ENCODE data around the gene RPL18.
"Not testable (repeated sequence)": the region's sequence is repeated elsewhere in the genome, so short reads cannot be mapped to it uniquely, and the experiment has no call there.

RPL18 gene

DNA sequence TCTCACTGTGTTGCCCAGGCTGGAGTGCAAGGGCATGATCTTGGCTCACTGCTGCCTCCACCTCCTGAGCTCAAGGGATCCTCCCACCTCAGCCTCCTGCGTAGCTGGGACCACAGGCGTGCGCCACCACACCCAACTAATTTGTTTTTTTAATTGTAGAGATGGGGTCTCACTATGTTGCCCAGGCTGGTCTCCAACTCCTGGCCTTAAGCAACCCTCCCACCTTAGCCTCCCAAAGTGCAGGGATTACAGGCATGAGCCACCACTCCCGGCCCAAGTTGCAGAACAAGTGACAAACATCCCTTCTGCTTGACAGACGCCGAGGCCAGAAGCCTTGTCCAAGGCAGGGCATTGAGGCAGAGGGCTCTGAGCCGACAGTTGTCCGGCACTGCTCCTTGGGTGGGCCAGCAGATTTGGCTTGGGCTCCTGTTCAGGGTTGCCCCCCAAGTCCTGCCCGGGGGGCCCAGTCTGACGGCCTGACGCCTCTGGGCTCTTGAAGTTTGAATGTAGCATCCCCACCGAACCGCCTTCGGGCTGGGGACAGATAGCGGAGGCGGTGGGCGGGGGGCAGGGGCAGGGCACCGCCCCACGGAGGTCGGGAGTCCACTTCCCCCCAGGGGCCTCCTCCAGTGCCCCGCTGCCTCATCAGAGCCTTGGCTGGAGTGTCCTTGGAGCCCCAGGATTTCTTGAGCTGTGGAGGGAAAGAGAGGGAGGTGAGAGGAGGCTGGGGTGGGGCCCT, 18.1 kb downstream of the RPL18 start:
- Mint-ChIP-seq H3K4me3 (no peak overlapping the region), H3K36me3 (ENCODE audit: low read depth) (no peaks in the 10 kb centered on the region), H3K27ac (no peak overlapping the region), H3K27me3 (no peaks in the 10 kb centered on the region), H3K9me3 (no peaks in the 10 kb centered on the region), H3K4me1 (no peaks in the 10 kb centered on the region)
- ATAC-seq = no peak
- no peak for DNase-seq

DNA sequence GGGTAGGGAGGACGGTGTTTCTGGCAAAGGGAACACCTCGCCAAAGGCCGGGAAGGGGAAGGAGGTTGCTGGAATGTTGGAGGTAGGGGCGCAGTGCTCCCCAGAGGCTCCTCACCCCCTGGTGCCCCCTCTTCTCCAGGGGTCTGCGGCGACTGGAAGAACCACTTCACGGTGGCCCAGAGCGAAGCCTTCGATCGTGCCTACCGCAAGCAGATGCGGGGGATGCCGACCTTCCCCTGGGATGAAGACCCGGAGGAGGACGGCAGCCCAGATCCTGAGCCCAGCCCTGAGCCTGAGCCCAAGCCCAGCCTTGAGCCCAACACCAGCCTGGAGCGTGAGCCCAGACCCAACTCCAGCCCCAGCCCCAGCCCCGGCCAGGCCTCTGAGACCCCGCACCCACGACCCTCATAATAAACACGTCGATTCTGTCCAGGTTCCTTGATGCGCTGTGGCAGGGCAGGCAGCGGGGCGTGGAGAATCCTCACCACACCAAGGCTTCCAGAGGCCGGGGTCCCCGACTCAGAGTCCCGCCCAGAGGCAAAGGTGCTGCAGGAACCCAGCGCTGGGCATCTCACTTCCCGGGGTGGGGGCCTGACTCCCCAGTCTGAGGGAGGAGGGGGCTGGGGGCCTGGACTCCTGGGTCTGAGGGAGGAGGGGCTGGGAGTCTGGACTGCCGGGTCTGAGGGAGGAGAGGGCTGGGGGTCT, 19.8 kb downstream of the RPL18 start:
- no peak overlapping the region for H3K4me3 Mint-ChIP-seq
- no peak overlapping the region for H3K27ac Mint-ChIP-seq
- no peaks in the 10 kb centered on the region for H3K36me3 Mint-ChIP-seq (ENCODE audit: low read depth)
- no peaks in the 10 kb centered on the region for H3K27me3 Mint-ChIP-seq
- DNase-seq = no peak
- no peak for ATAC-seq
- H3K9me3 Mint-ChIP-seq = no peaks in the 10 kb centered on the region
- H3K4me1 Mint-ChIP-seq = no peaks in the 10 kb centered on the region

DNA sequence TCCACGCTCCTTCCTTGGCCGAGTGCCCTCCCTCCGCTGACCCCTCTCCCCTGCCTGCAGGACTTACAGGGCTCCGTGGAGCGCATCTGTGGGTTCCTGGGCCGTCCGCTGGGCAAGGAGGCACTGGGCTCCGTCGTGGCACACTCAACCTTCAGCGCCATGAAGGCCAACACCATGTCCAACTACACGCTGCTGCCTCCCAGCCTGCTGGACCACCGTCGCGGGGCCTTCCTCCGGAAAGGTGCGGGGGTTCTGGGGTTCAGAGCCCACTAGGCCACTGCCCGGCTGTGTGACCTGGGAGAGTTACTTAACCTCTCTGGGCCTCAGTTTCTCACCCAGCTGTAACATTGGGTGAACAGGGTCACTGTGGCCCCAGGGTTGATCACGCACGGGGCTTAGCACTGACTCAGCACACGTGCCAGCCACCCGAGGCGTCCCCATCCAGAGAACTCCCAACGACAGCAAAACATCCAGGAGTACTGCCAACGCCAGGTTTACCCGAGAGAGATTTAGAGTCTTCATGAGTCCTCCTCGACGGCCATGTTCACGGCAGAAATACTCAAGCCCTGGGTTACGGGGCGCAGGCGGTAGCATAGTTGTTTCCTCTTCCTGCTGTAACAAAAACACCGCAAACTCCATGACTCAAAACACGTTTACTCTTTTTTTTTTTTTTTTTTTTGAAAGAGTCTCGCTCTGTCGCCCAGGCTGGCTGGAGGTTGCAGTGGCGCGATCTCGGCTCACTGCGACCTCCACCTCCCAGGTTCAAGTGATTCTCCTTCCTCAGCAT, 22.1 kb downstream of the RPL18 start:
- H3K9me3 Mint-ChIP-seq = no peaks in the 10 kb centered on the region
- H3K4me3 Mint-ChIP-seq = peak overlapping the region; percentile 62
- H3K4me1 Mint-ChIP-seq = no peaks in the 10 kb centered on the region
- no peaks in the 10 kb centered on the region for H3K36me3 Mint-ChIP-seq (ENCODE audit: low read depth)
- DNase-seq (peak; percentile 22), ATAC-seq (peak; percentile 44)
- H3K27me3 Mint-ChIP-seq = no peaks in the 10 kb centered on the region
- H3K27ac Mint-ChIP-seq = peak overlapping the region; percentile 71

DNA sequence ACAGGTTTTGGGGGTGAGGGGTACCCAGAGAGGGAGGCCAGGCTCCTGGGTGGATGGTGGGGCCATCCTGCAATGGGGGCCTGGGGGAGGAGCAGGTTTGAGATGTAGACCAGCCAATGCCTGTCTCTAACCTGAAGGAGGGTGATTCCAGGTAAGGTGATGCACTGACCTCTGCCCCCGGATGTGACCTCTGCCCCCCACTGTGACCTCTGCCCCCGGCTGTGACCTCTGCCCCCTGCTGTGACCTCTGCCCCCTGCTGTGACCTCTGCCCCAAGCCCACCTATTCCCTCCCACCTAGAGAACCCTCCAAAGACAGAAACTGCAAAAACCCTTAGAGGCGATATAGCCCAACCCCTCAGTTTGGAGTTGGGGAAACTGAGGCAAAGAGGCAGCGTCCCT, 22.7 kb downstream of the RPL18 start:
- ATAC-seq (no peak), DNase-seq (no peak)
- H3K9me3 Mint-ChIP-seq = no peaks in the 10 kb centered on the region
- peak overlapping the region; percentile 71 for H3K27ac Mint-ChIP-seq
- peaks cover 2% of the 10 kb centered on the region for H3K4me1 Mint-ChIP-seq
- no peaks in the 10 kb centered on the region for H3K27me3 Mint-ChIP-seq
- no peaks in the 10 kb centered on the region for H3K36me3 Mint-ChIP-seq (ENCODE audit: low read depth)
- H3K4me3 Mint-ChIP-seq = peak overlapping the region; percentile 62

DNA sequence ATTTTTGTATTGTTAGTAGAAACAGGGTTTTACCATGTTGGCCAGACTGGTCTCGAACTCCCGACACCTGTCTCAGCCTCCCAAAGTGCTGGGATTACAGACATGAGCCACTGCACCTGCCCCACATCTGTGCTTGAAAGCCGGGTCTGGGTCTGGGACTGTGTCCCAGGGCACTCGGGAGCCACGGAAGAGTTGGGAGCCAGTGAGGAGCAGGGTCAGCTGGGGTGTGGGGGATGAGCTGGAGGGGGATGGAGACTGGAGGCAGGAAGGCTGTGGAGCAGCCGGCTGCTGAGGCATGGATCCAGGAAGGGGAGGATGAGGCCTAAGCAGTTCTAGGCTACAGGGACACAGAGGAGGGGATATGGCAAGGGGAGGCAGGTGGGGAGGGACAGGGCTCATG, 23.1 kb downstream of the RPL18 start:
- ATAC-seq = no peak
- Mint-ChIP-seq H3K27me3 (no peaks in the 10 kb centered on the region), H3K9me3 (no peaks in the 10 kb centered on the region), H3K4me1 (peaks cover 2% of the 10 kb centered on the region), H3K36me3 (ENCODE audit: low read depth) (no peaks in the 10 kb centered on the region), H3K27ac (no peak overlapping the region), H3K4me3 (no peak overlapping the region)
- no peak for DNase-seq

DNA sequence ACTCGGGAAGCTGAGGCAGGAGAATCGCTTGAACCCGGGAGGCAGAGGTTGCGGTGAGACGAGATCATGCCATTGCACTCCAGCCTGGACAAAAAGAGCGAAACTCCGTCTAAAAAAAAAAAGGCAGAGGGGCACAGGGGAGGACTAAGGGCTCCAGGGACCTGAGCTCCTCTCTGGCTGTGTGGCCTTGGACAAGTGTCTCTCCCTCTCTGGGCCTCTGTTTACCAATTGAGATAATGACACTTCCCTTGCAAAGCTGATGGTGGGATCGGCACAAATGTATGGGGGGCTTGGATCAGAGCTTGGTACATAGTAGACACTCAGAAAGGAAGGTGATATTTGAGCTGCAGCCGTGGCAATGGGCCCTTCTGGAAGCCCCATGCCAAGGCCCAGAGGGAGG, 23.8 kb downstream of the RPL18 start:
- no peaks in the 10 kb centered on the region for H3K9me3 Mint-ChIP-seq
- H3K4me3 Mint-ChIP-seq = peak overlapping the region; percentile 12
- no peaks in the 10 kb centered on the region for H3K27me3 Mint-ChIP-seq
- ATAC-seq = no peak
- H3K4me1 Mint-ChIP-seq = peaks cover 2% of the 10 kb centered on the region
- H3K36me3 Mint-ChIP-seq (ENCODE audit: low read depth) = no peaks in the 10 kb centered on the region
- DNase-seq = no peak
- no peak overlapping the region for H3K27ac Mint-ChIP-seq

DNA sequence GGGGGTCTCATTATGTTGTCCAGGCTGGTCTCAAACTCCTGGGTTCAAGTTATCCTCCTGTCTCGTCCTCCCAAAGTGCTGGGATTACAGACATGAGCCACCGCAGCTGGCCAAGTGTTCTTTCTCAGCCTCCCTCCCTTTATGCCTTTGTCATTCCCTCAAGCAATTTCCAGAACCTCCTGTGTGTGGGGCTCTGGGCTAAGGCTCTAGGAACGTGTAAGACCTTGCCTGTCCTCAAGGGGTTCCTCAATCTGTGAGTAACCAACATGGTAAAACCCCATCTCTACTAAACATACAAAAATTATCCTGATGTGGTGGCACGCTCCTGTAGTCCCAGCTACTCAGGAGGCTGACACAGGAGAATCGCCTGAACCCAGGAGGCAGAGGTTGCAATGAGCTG, 28.0 kb downstream of the RPL18 start:
- no peak overlapping the region for H3K27ac Mint-ChIP-seq
- H3K4me1 Mint-ChIP-seq = peaks cover 10% of the 10 kb centered on the region
- ATAC-seq = no peak
- H3K27me3 Mint-ChIP-seq = peaks cover 5% of the 10 kb centered on the region
- H3K36me3 Mint-ChIP-seq (ENCODE audit: low read depth) = no peaks in the 10 kb centered on the region
- H3K9me3 Mint-ChIP-seq = no peaks in the 10 kb centered on the region
- DNase-seq = no peak
- H3K4me3 Mint-ChIP-seq = no peak overlapping the region

DNA sequence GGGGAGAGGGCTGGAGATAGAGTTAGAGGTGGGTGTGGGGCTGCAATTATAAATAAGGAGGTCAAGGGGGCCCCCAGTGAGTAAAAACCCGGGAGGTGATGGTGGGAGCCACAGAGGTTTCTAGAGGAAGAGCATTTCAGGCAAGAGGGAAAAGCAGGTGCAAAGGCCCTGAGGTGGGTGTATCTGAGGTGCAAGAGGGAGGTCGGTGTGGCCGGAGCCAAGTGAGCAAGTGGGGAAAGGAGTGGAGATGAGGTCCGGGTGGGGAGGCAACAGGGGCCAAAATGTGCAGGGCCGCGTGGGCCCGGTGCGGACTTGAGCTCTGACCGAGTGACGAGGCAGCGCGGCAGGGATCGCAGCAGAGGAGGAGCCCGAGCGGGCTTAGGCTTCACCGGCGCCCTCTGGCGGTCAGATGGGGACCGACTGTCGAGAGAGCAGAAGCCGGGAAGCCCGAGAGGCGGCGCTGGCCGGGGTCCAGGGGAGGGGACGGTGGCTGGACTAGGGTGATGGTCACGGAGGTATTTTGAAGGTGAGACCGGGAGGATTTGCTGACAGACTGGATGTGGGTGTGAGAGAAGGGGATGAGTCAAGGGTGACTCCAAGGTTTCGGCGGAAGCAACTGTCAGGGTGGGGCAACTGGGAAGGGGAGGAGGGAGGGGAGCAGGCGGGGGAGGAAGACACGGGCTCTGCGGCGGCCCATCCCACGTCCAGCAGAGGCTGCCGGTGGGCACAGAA, 30.1 kb downstream of the RPL18 start:
- ATAC-seq (peak; percentile 83), DNase-seq (peak; percentile 94)
- H3K4me1 Mint-ChIP-seq = peaks cover 11% of the 10 kb centered on the region
- H3K27me3 Mint-ChIP-seq = peaks cover 11% of the 10 kb centered on the region
- H3K27ac Mint-ChIP-seq = peak overlapping the region; percentile 75
- peak overlapping the region; percentile 53 for H3K4me3 Mint-ChIP-seq
- H3K36me3 Mint-ChIP-seq (ENCODE audit: low read depth) = no peaks in the 10 kb centered on the region
- H3K9me3 Mint-ChIP-seq = no peaks in the 10 kb centered on the region

DNA sequence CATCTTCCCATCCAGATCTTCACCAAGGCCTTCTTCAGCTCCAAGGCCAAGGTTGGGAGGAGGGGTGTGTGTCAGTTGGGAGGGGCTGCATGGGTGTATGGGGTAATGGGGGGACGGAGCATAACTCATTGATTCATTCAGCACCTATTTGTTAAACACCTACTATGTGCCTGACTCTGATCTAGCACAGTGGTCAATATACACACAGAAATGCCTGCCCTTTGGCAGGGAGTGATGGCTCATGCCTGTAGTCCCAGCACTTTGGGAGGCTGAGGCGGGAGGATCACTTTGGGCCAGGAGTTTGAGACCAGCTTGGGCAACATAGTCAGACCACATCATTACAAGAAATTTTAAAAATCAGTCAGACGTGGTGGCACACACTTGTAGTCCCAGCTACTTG, 31.6 kb downstream of the RPL18 start:
- Mint-ChIP-seq H3K4me1 (peaks cover 11% of the 10 kb centered on the region), H3K27me3 (peaks cover 11% of the 10 kb centered on the region), H3K9me3 (no peaks in the 10 kb centered on the region), H3K36me3 (ENCODE audit: low read depth) (no peaks in the 10 kb centered on the region), H3K4me3 (no peak overlapping the region), H3K27ac (no peak overlapping the region)
- ATAC-seq = no peak
- DNase-seq = no peak

DNA sequence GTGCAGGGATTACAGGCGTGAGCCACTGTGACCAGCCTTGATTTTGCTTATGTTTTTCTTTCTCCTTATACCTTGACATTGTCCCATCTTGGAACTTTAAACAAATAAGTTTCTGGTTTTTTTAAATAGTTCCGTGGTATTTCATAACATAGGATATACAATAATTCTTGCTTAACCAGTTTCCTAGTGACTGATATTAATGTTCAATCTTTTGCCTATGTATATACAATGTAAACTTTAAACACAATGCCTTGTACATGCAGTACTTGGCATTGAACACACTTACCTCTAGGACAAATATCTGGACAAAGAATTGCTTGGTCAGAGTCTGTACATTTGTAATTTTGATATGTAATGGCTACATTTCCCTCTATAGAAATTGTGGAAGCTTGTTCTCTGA, 36.8 kb downstream of the RPL18 start:
- peaks cover 5% of the 10 kb centered on the region for H3K27me3 Mint-ChIP-seq
- peaks cover 2% of the 10 kb centered on the region for H3K4me1 Mint-ChIP-seq
- H3K4me3 Mint-ChIP-seq = no peak overlapping the region
- ATAC-seq = no peak
- no peak overlapping the region for H3K27ac Mint-ChIP-seq
- H3K36me3 Mint-ChIP-seq (ENCODE audit: low read depth) = no peaks in the 10 kb centered on the region
- DNase-seq = no peak
- H3K9me3 Mint-ChIP-seq = no peaks in the 10 kb centered on the region

DNA sequence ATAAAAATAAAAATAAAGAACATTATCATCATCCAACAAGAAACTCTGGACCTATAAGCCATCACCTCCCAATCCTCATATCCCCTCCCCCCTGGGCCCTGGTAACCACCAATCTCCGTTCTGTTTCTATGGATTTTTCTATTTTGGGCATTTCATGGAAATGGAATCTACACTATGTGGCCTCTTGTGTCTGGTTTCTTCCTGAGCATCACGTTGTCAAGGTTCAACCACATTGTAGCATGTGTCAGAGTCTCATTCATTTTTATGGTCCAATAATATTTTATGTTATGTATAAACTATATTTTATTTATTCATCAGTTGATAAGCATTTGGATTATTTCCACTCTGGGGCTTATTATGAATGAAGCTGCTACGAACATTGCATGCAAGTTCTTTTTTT, 40.1 kb downstream of the RPL18 start:
- no peak overlapping the region for H3K27ac Mint-ChIP-seq
- H3K9me3 Mint-ChIP-seq = no peaks in the 10 kb centered on the region
- no peaks in the 10 kb centered on the region for H3K27me3 Mint-ChIP-seq
- DNase-seq (no peak), ATAC-seq (no peak)
- no peak overlapping the region for H3K4me3 Mint-ChIP-seq
- no peaks in the 10 kb centered on the region for H3K4me1 Mint-ChIP-seq
- H3K36me3 Mint-ChIP-seq (ENCODE audit: low read depth) = no peaks in the 10 kb centered on the region

DNA sequence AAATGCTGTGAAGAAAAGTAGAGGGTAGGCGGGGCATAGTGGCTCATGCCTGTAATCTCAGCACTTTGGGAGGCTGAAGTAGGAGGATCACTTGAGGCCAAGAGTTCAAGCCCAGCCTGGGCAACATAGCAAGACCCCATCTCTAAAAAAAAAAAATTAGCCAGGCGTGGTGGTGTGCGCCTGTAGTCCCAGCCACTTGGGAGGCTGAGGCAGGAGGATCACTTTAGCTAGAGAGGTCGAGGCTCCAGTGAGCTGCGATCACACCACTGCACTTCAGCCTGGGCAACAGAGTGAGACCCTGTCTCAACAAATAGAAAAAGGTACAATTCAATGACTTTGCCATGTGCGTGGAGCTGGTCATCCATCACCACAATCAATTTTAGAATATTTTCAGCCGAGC, 41.1 kb downstream of the RPL18 start:
- not testable (repeated sequence) for DNase-seq; ATAC-seq; H3K4me1 Mint-ChIP-seq; H3K9me3 Mint-ChIP-seq; H3K27ac Mint-ChIP-seq; H3K36me3 Mint-ChIP-seq (ENCODE audit: low read depth); H3K27me3 Mint-ChIP-seq; H3K4me3 Mint-ChIP-seq

DNA sequence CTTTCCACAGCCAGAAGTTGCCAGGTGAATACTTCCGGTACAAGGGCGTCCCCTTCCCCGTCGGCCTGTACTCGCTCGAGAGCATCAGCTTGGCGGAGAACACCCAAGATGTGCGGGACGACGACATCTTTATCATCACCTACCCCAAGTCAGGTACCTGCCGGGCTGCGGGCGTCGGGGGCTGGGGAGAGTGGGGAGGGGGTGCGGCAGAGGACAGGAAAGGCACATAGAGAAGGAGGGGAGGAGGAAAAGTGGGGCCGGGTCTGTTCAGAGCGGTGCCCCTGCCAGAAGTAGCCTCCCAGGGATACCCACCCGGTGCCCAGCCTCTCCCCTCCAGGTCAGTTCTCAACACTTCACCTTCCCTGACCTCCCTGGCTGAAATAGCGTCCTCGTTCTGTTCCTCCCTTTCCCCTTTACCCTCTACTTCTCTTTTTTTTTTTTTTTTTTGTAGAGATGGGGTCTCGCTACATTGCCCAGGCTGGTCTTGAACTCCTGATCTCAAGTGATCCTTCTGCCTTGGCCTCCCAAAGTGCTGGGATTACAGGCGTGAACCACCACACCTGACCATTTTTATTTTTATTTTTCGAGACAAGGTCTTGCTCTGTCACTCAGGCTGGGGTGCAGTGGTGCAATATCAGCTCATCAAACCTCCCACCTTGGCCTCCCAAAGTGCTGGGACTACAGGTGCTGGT, 42.9 kb downstream of the RPL18 start:
- Mint-ChIP-seq H3K4me1 (no peaks in the 10 kb centered on the region), H3K27me3 (no peaks in the 10 kb centered on the region), H3K9me3 (no peaks in the 10 kb centered on the region), H3K36me3 (ENCODE audit: low read depth) (no peaks in the 10 kb centered on the region), H3K4me3 (no peak overlapping the region), H3K27ac (no peak overlapping the region)
- no peak for DNase-seq
- no peak for ATAC-seq

DNA sequence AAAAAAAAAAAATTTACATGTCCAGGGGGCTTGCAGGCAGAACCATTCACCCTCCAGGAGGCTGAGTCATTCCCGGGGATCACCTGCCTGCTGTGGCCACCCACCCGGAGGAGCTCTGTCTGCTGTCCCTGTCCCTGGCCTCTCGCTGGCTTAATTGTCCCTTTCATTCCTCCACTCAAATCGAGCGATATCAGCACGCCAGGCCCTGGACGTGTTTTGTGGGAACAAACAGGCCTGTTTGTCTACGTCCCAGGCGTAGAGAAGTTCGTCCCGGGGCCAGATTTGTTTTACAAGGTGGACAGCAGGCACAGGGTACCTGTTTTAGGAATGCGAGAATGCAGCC, 45.8 kb downstream of the RPL18 start:
- Mint-ChIP-seq H3K36me3 (ENCODE audit: low read depth) (no peaks in the 10 kb centered on the region), H3K27me3 (peaks cover 4% of the 10 kb centered on the region), H3K4me1 (no peaks in the 10 kb centered on the region), H3K9me3 (no peaks in the 10 kb centered on the region), H3K4me3 (no peak overlapping the region), H3K27ac (no peak overlapping the region)
- DNase-seq (no peak), ATAC-seq (no peak)
